HepG2 (cell line): ENCODE results near the gene DEPDC5. TPM values are rescaled to one million over a fixed set of nuclear protein-coding genes. Genes with fewer than 3 reads are reported as not detected.

Experiments used
- ATAC-seq: fragments of 200-7000 bp; cut with Tn5 transposase; 3 replicates; pipeline ENCODE4 v1.9.1; 2020; ENCODE audit warnings: mild to moderate bottlenecking, moderate library complexity
- BruUV-seq: library from RNA; stranded (reverse); fragments of 400-500 nt; replicated peaks from 2 replicates; lab custom pipeline; 2021; lab: Mats Ljungman, UMichigan
- CTCF ChIA-PET: fragments of 300-600 bp; formaldehyde crosslinking; extraction: SDS; loops from one replicate; lab custom pipeline; 2021; ENCODE audit warnings: low total read pairs, inconsistent platforms, low intra/inter-chr PET ratio; lab: Yijun Ruan, JAX
- POLR2A ChIA-PET: fragments of 350-600 bp; sonication (Branson Sonifier 250); formaldehyde crosslinking; loops from one replicate; lab custom pipeline; 2020; ENCODE audit warnings: antibody characterized with exemption, inconsistent platforms; lab: Yijun Ruan, JAX
- DNase-seq: peaks from one replicate; pipeline ENCODE4 v3.0.0-alpha.2; 2015; ENCODE audit warnings: low spot score
- FAIRE-seq: peaks from 3 replicates; lab custom pipeline; 2011; peaks lifted over from hg19 to GRCh38; lab: Jason Lieb, UNC
- H2AFZ ChIP-seq: one replicate; pipeline ENCODE4 v1.6.1; 2011; ENCODE audit warnings: low read length, inconsistent platforms
- H3K27ac ChIP-seq: fragments of 300-600 bp; 3 replicates; pipeline ENCODE4 v1.8.0; 2011; ENCODE audit warnings: mixed run types, mild to moderate bottlenecking, mixed read lengths, low read length, inconsistent platforms; ENCODE audit not compliant: insufficient read depth; ENCODE audit errors: extremely low read length
- H3K27me3 ChIP-seq, 2 experiments: fragments of 200-600 bp in 1 of 2; 2 replicates in 1 of 2; 3 replicates in 1 of 2; pipeline versions ENCODE4 v1.6.0 to v1.8.0; 2011; ENCODE audit warnings: low read length in 2 of 2, mild to moderate bottlenecking in 2 of 2, moderate library complexity in 2 of 2, inconsistent platforms in 1 of 2; ENCODE audit not compliant: insufficient read depth in 2 of 2, control insufficient read depth in 1 of 2
- H3K36me3 ChIP-seq, 2 experiments: fragments of 200-600 bp in 1 of 2; replicated peaks in 1 of 2; 2 replicates in 1 of 2; 3 replicates in 1 of 2; pipeline versions ENCODE4 v1.5.1 to v1.8.0; 2011; ENCODE audit warnings: low read length in 2 of 2, inconsistent platforms in 1 of 2; ENCODE audit not compliant: insufficient read depth in 2 of 2, control insufficient read depth in 1 of 2
- H3K4me1 ChIP-seq: 2 replicates; pipeline ENCODE4 v1.5.1; 2012; ENCODE audit warnings: low read length, inconsistent platforms; ENCODE audit not compliant: insufficient read depth
- H3K4me2 ChIP-seq: 2 replicates; pipeline ENCODE4 v1.6.0; 2011; ENCODE audit warnings: low read depth, low read length, inconsistent platforms
- H3K4me3 ChIP-seq, 3 experiments: fragments of 200-600 bp in 1 of 3; sonication (generic), shearing (Covaris generic) in 1 of 3; replicated peaks in 1 of 3; 2 replicates each; pipeline ENCODE4 v1.5.1; 2011 to 2016; ENCODE audit warnings: low read length in 3 of 3, inconsistent platforms in 2 of 3, low read depth in 2 of 3, mild to moderate bottlenecking in 2 of 3, control low read depth in 1 of 3, mixed read lengths in 1 of 3; ENCODE audit not compliant: insufficient read depth in 1 of 3
- H3K79me2 ChIP-seq: one replicate; pipeline ENCODE4 v1.6.1; 2011; ENCODE audit warnings: low read length, inconsistent platforms; ENCODE audit not compliant: insufficient read depth
- H3K9ac ChIP-seq: 2 replicates; pipeline ENCODE4 v1.6.0; 2011; ENCODE audit warnings: mild to moderate bottlenecking, low read depth, low read length, inconsistent platforms; ENCODE audit not compliant: insufficient read depth
- H3K9me3 ChIP-seq: 2 replicates; pipeline ENCODE4 v1.5.1; 2012; ENCODE audit warnings: mild to moderate bottlenecking, low read length
- H4K20me1 ChIP-seq: 2 replicates; pipeline ENCODE4 v1.6.0; 2011; ENCODE audit warnings: inconsistent platforms, mild to moderate bottlenecking, low read length, moderate library complexity; ENCODE audit not compliant: insufficient read depth
- E2F1 ChIP-seq: sonication (generic); formaldehyde crosslinking; IDR thresholded peaks from 2 replicates; pipeline ENCODE4 v1.5.0; 2020; ENCODE audit warnings: missing genetic modification reagents
- KDM5B ChIP-seq: sonication (generic); formaldehyde crosslinking; IDR thresholded peaks from 2 replicates; pipeline ENCODE4 v1.4.0; 2020; ENCODE audit warnings: missing genetic modification reagents, mild to moderate bottlenecking, borderline replicate concordance
- NCOA1 ChIP-seq: sonication (generic); formaldehyde crosslinking; IDR thresholded peaks from 2 replicates; pipeline ENCODE4 v1.9.0; 2021; ENCODE audit warnings: missing genetic modification reagents
- NR2F2 ChIP-seq: IDR thresholded peaks from 2 replicates; pipeline ENCODE4 v1.6.1; 2012; ENCODE audit warnings: low read depth, inconsistent platforms, borderline replicate concordance
- PLSCR1 ChIP-seq: sonication (generic); formaldehyde crosslinking; IDR thresholded peaks from 2 replicates; pipeline ENCODE4 v1.5.0; 2020; ENCODE audit warnings: missing genetic modification reagents, mild to moderate bottlenecking, borderline replicate concordance
- POLR2AphosphoS5 ChIP-seq: IDR thresholded peaks from 2 replicates; pipeline ENCODE4 v1.6.1; 2012; ENCODE audit warnings: low read depth, low read length
- SOX13 ChIP-seq, 3 experiments: fragments of 450-650 bp in 1 of 3; sonication (generic) in 1 of 3; formaldehyde crosslinking in 1 of 3; IDR thresholded peaks in 2 of 3; conservative IDR thresholded peaks in 1 of 3; 2 replicates each; pipeline versions ENCODE4 v1.5.0 to v1.6.1; 2016 to 2020; ENCODE audit warnings: antibody characterized with exemption in 1 of 3, mild to moderate bottlenecking in 1 of 3, missing compliant biosample characterization in 1 of 3, missing genetic modification reagents in 1 of 3, moderate library complexity in 1 of 3
- YEATS4 ChIP-seq: sonication (generic); formaldehyde crosslinking; IDR thresholded peaks from 2 replicates; pipeline ENCODE4 v1.4.0; 2020; ENCODE audit warnings: missing genetic modification reagents, borderline replicate concordance
- ZBTB1 ChIP-seq: sonication (generic); formaldehyde crosslinking; IDR thresholded peaks from 2 replicates; pipeline ENCODE4 v1.4.0; 2020; ENCODE audit warnings: missing genetic modification reagents, borderline replicate concordance
- ZNF562 ChIP-seq: sonication (generic); formaldehyde crosslinking; IDR thresholded peaks from 2 replicates; pipeline ENCODE4 v1.8.0; 2022; ENCODE audit warnings: missing genetic modification reagents, borderline replicate concordance
- ZNF883 ChIP-seq: sonication (generic); formaldehyde crosslinking; IDR thresholded peaks from 2 replicates; pipeline ENCODE4 v1.5.1; 2020; ENCODE audit warnings: mild to moderate bottlenecking, missing genetic modification reagents; ENCODE audit errors: not compliant biosample characterization
- ZSCAN5A ChIP-seq: sonication (generic); formaldehyde crosslinking; IDR thresholded peaks from 2 replicates; pipeline ENCODE4 v1.8.0; 2022; ENCODE audit warnings: mild to moderate bottlenecking, missing genetic modification reagents, borderline replicate concordance
- WGBS: methylation state at CpG from one replicate; pipeline ENCODE4 v1.1.6; 2017; ENCODE audit warnings: low lambda C conversion rate; 5-methylcytosine and 5-hydroxymethylcytosine counted together
- in situ Hi-C: cut with HindIII; loops from 2 replicates; pipeline ENCODE4 v1.10.0; 2017; ENCODE audit warnings: low pct_unique_long_range_greater_than_20kb; ENCODE audit not compliant: extremely low pct_ligation_motif_present
- intact Hi-C: fragments of 100-400 bp; cut with micrococcal nuclease; formaldehyde crosslinking; loops from one replicate; pipeline ENCODE4 v1.10.0; 2022; ENCODE audit not compliant: unreplicated experiment
- polyA plus RNA-seq, 8 experiments: library from polyadenylated mRNA; depleted of rRNA in 3 of 8; stranded (reverse) in 7 of 8; unstranded in 1 of 8; fragments of >200 nt; fragmentation: Illumina TruSeq in 4 of 8; extraction: Trizol in 4 of 8; gene quantifications; 2 replicates each; pipeline versions ENCODE4 v1.2.1 to v1.2.3, GENCODE V29; 2011 to 2016; ENCODE audit warnings: low read depth in 4 of 8, missing spikeins in 1 of 8, mixed read lengths in 1 of 8; ENCODE audit not compliant: insufficient read depth in 1 of 8
- total RNA-seq, 5 experiments: library from RNA; depleted of rRNA; stranded (reverse); fragments of >200 nt; fragmentation: Illumina TruSeq; extraction: Trizol; gene quantifications; 2 replicates each; pipeline ENCODE4 v1.2.3, GENCODE V29; 2016; ENCODE audit warnings: low read depth in 1 of 5

DEPDC5 gene
- total and polyA plus RNA-seq, 2 of the 13 experiments (the other 11 are each of a cell fraction or from before 2014, with no cell fraction given), result 9.8 to 12.4 TPM

DNA sequence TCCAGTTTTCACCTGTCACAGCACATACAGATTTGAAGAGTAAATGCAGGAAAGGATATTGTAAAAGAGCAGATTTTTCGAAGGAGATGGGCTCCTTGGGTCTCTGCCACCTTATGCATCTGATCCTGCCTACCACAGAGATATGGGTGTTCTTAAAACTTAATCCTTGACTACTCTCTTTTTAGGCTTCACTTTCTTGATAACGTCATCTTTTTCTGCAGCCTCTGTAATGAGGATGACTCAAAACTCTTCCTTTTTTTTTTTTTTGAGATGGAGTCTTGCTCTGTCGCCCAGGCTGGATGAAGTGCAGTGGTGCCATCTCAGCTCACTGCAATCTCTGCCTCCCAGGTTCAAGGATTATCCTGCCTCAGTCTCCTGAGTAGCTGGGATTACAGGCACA lies 11.7 kb upstream of the DEPDC5 start (continued):
- TF ChIP-seq POLR2AphosphoS5 (no peak), ZNF562 (CRISPR knock-in tag) (no peak), NCOA1 (CRISPR knock-in tag) (no peak), ZBTB1 (CRISPR knock-in tag) (no peak)

DNA sequence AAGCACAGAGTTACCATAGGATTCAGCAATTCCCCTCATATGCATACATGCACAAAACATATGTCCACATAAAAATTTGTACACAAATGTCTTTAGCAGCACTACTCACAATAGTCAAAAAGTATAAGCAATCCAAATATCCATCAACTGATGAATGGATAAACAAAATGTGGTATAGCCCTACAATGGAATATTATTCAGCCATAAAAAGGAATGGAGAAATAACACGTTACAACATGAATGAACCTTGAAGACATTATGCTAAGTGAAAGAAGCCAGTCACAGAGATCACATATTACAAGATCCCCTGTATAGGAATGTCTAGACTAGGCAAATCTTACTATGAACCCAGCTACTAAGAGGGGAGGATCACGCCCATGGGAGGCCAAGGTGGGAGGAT lies 11.1 kb upstream of the DEPDC5 start:
- in situ Hi-C loops (no loop called here), intact Hi-C loops (no loop called here)
- Histone ChIP-seq H3K4me3 (no peak overlapping the region), H2AFZ (no peak overlapping the region), H3K4me1 (peaks cover 30% of the 10 kb centered on the region), H3K9me3 (no peaks in the 10 kb centered on the region), H3K27me3 (no peaks in the 10 kb centered on the region), H4K20me1 (no peaks in the 10 kb centered on the region), H3K4me2 (no peak overlapping the region), H3K9ac (no peak overlapping the region), H3K27ac (no peak overlapping the region), H3K79me2 (peaks cover 26% of the 10 kb centered on the region), H3K36me3 (peaks cover 3 to 10% of the 10 kb centered on the region in 2 experiments; a peak in 3 of 5 replicates)
- POLR2A ChIA-PET, result no interaction called here
- FAIRE-seq (no peak), DNase-seq (no peak), ATAC-seq (no peak)
- no TSS peak for BruUV-seq
- TF ChIP-seq E2F1 (CRISPR knock-in tag), result no peak
- CTCF ChIA-PET, result no interaction called here
- 100% methylated on average over 2 of the region's 2 CpGs for WGBS

GRCh38 chr22:31743871-31744270 lies 9.9 kb upstream of the DEPDC5 start:
- no peaks in the 10 kb centered on the region for H4K20me1 ChIP-seq
- H3K4me1 ChIP-seq, result peaks cover 41% of the 10 kb centered on the region
- TF ChIP-seq PLSCR1 (no peak), SOX13 (IDR thresholded peaks at IDR 0.05) (no peak), SOX13 (CRISPR knock-in tag; conservative IDR thresholded peaks at IDR 0.05 in 1 of 2, IDR thresholded peaks at IDR 0.05 in 1 of 2) (no peak), ZSCAN5A (CRISPR knock-in tag) (no peak), ZNF883 (CRISPR knock-in tag) (no peak), YEATS4 (no peak), NR2F2 (no peak), KDM5B (CRISPR knock-in tag) (no peak)

More at GRCh38 chr22:31743871-31744270, 9.9 kb upstream of the DEPDC5 start:
- WGBS, result 90% methylated on average over 7 of the region's 7 CpGs
- Histone ChIP-seq H3K9me3 (no peaks in the 10 kb centered on the region), H3K4me3 (no peak overlapping the region), H3K36me3 (peaks cover 0 to 5% of the 10 kb centered on the region in 2 experiments; a peak in 2 of 5 replicates), H3K9ac (no peak overlapping the region), H3K27ac (no peak overlapping the region), H3K4me2 (no peak overlapping the region), H3K27me3 (no peaks in the 10 kb centered on the region; a peak in 1 of 5 replicates), H3K79me2 (peaks cover 35% of the 10 kb centered on the region), H2AFZ (no peak overlapping the region)
- DNase-seq (no peak), ATAC-seq (no peak), FAIRE-seq (no peak)
- BruUV-seq, result no TSS peak
- ChIA-PET CTCF (no interaction called here), POLR2A (interaction anchor here (1.1 to 1.4 kb wide), 2 partner anchors 10 to 82 kb away, joined by 3 read pairs; partner anchors contain the start of genes DEPDC5 and PISD)
- intact Hi-C loops, result no loop called here
- in situ Hi-C loops, result no loop called here
